Activated T-helper 9 cell treated with anti-CD3 and anti-CD28 coated beads, Interleukin-2, amount 50 U/mL, for 16 hours (primary cell): ENCODE measurements around the gene ZNF652.

Experiments used
- DNase-seq: peaks from one replicate; pipeline ENCODE4 v3.0.0-alpha.2; 2020; ENCODE audit warnings: low read depth

The ZNF652 gene

GRCh38 chr17:49358641-49359247 is 3.3 kb downstream of the ZNF652 start:
- no peak for DNase-seq

GRCh38 chr17:49357516-49357915 is 4.5 kb downstream of the ZNF652 start:
- no peak for DNase-seq

GRCh38 chr17:49356320-49356719 is 5.7 kb downstream of the ZNF652 start:
- DNase-seq, result no peak

GRCh38 chr17:49353607-49354006 is 8.4 kb downstream of the ZNF652 start:
- DNase-seq, result no peak

- DNase-seq, result no peak
Observed at GRCh38 chr17:49352587-49353154, 9.4 kb downstream of the ZNF652 start.

GRCh38 chr17:49351572-49352140 is 10.4 kb downstream of the ZNF652 start:
- no peak for DNase-seq

- no peak for DNase-seq
Observed at GRCh38 chr17:49349541-49349940, 12.5 kb downstream of the ZNF652 start.

GRCh38 chr17:49344914-49345313 is 17.1 kb downstream of the ZNF652 start:
- DNase-seq, result no peak

- DNase-seq, result no peak
Observed at GRCh38 chr17:49343273-49343672, 18.8 kb downstream of the ZNF652 start.

- no peak for DNase-seq
Observed at GRCh38 chr17:49342575-49342936, 19.5 kb downstream of the ZNF652 start.

GRCh38 chr17:49341356-49341755 is 20.7 kb downstream of the ZNF652 start:
- no peak for DNase-seq

GRCh38 chr17:49339354-49339753 is 22.7 kb downstream of the ZNF652 start:
- DNase-seq, result no peak

- DNase-seq, result no peak
Observed at GRCh38 chr17:49338883-49339282, 23.2 kb downstream of the ZNF652 start.

GRCh38 chr17:49337884-49338283 is 24.2 kb downstream of the ZNF652 start:
- no peak for DNase-seq

- no peak for DNase-seq
Observed at GRCh38 chr17:49334744-49335512, 27.1 kb downstream of the ZNF652 start.

- DNase-seq, result no peak
Observed at GRCh38 chr17:49333804-49334203, 28.2 kb downstream of the ZNF652 start.

- no peak for DNase-seq
Observed at GRCh38 chr17:49327835-49328784, 33.9 kb downstream of the ZNF652 start.

- no peak for DNase-seq
Observed at GRCh38 chr17:49325980-49326379, 36.1 kb downstream of the ZNF652 start.

GRCh38 chr17:49318435-49318965 is 43.5 kb downstream of the ZNF652 start:
- DNase-seq, result no peak

GRCh38 chr17:49316889-49317675 is 45.0 kb downstream of the ZNF652 start:
- DNase-seq, result no peak

GRCh38 chr17:49316258-49316570 is 45.8 kb downstream of the ZNF652 start:
- DNase-seq, result no peak
